Panc1 (cell line): ENCODE data around the gene AIRE. TPM values are rescaled to one million over a fixed set of nuclear protein-coding genes. Genes with fewer than 3 reads are reported as not detected.

Experiments used
- ATAC-seq: fragments of 200-7000 bp; cut with Tn5 transposase; 2 replicates; pipeline ENCODE4 v1.9.1; 2020; ENCODE audit warnings: mild to moderate bottlenecking, moderate library complexity
- BruUV-seq: library from RNA; stranded (reverse); fragments of 400-500 nt; replicated peaks from 2 replicates; lab custom pipeline; 2021; lab: Mats Ljungman, UMichigan
- CTCF ChIA-PET: fragments of 300-600 bp; sonication (Branson Sonifier 250); formaldehyde crosslinking; loops from one replicate; lab custom pipeline; 2022; ENCODE audit warnings: antibody characterized with exemption; lab: Charles Lee
- POLR2A ChIA-PET: fragments of 300-600 bp; sonication (Branson Sonifier 250); formaldehyde crosslinking; loops from one replicate; lab custom pipeline; 2022; ENCODE audit warnings: antibody characterized with exemption; lab: Charles Lee
- DNase-seq: peaks from one replicate; pipeline ENCODE4 v3.0.0-alpha.2; 2010; ENCODE audit warnings: low read depth, low spot score
- H3K27ac ChIP-seq: 2 replicates; pipeline ENCODE4 v1.5.1; 2011; ENCODE audit warnings: mild to moderate bottlenecking, low read length, inconsistent platforms
- H3K27me3 ChIP-seq: fragments of 200-500 bp; sonication (Bioruptor generic); 2 replicates; pipeline ENCODE4 v1.6.0; 2014; ENCODE audit warnings: low read length, inconsistent platforms; ENCODE audit not compliant: control insufficient read depth, insufficient read depth
- H3K36me3 ChIP-seq: fragments of 200-500 bp; sonication (Bioruptor generic); 2 replicates; pipeline ENCODE4 v1.5.1; 2014; ENCODE audit warnings: inconsistent platforms, mild to moderate bottlenecking, low read length, moderate library complexity; ENCODE audit not compliant: control insufficient read depth, insufficient read depth
- H3K4me1 ChIP-seq: 2 replicates; pipeline ENCODE4 v1.5.1; 2011; ENCODE audit warnings: inconsistent platforms, mild to moderate bottlenecking, low read length, moderate library complexity; ENCODE audit not compliant: control insufficient read depth, insufficient read depth
- H3K4me3 ChIP-seq, 2 experiments: 2 replicates each; pipeline ENCODE4 v1.5.1; 2011 to 2012; ENCODE audit warnings: low read depth in 2 of 2, low read length in 2 of 2, mild to moderate bottlenecking in 2 of 2, inconsistent platforms in 1 of 2, moderate library complexity in 1 of 2
- H3K9me3 ChIP-seq: fragments of 200-500 bp; sonication (Bioruptor generic); 2 replicates; pipeline ENCODE4 v1.5.1; 2014; ENCODE audit warnings: low read depth, mild to moderate bottlenecking, inconsistent platforms, low read length, moderate library complexity; ENCODE audit not compliant: control insufficient read depth, insufficient read depth
- POLR2AphosphoS5 ChIP-seq: IDR thresholded peaks from 2 replicates; pipeline ENCODE4 v1.6.1; 2012; ENCODE audit warnings: mild to moderate bottlenecking, low read depth, low read length, moderate library complexity
- SIN3A ChIP-seq: IDR thresholded peaks from 2 replicates; pipeline ENCODE4 v1.6.1; 2012; ENCODE audit warnings: low read depth, mild to moderate bottlenecking, low read length, moderate library complexity, borderline replicate concordance; ENCODE audit not compliant: insufficient read depth
- TCF7L2 ChIP-seq: IDR thresholded peaks from 2 replicates; pipeline ENCODE4 v1.6.1; 2011; ENCODE audit warnings: mild to moderate bottlenecking, low read depth, low read length, inconsistent platforms
- in situ Hi-C: cut with HindIII; loops from 2 replicates; pipeline ENCODE4 v1.10.0; 2016; ENCODE audit warnings: low sequenced_read_pairs, low pct_unique_long_range_greater_than_20kb
- intact Hi-C: fragments of 100-400 bp; cut with micrococcal nuclease; formaldehyde crosslinking; loops from one replicate; pipeline ENCODE4 v1.10.0; 2022; ENCODE audit not compliant: unreplicated experiment
- total RNA-seq: library from RNA; stranded (reverse); gene quantifications from one replicate; pipeline ENCODE4 v1.2.1, GENCODE V29; 2021; ENCODE audit not compliant: unreplicated experiment
- TF ChIP-seq, protein P1 (sequence below): fragments of 450-650 bp; IDR thresholded peaks from 2 replicates; pipeline ENCODE4 v1.5.1; 2017; ENCODE audit warnings: mild to moderate bottlenecking
- TF ChIP-seq, protein P2 (sequence below), 2 experiments: IDR thresholded peaks; 2 replicates each; pipeline ENCODE4 v1.6.1; 2011 to 2012; ENCODE audit warnings: low read depth in 2 of 2, control low read depth in 1 of 2, low read length in 1 of 2, mild to moderate bottlenecking in 1 of 2, moderate library complexity in 1 of 2; ENCODE audit not compliant: insufficient read depth in 1 of 2

AIRE gene
- total RNA-seq, 1 experiment from 2014 or later = not detected

DNA sequence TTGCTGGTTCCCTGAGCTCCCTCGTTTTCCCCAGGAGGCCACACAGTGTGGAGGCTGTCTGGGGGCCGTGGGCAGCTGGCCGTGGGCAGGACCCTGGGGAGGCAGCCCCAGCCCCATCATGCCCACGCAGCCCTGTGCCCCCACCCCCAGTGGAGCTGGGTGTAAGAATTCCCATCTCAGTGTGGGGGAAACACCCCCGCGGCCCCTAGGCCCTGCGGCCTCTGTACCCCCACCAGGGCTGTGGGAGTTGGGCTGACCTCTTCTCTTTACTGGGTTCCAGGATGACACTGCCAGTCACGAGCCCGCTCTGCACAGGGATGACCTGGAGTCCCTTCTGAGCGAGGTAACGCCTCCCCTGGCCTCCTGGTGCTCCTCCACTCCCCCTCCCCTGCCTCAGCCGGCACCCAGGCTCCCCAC, 10.4 kb downstream of the AIRE start:
- Histone ChIP-seq H3K4me3 (no peak overlapping the region), H3K36me3 (no peaks in the 10 kb centered on the region; the same call in 1 of the 2 replicates), H3K9me3 (no peaks in the 10 kb centered on the region), H3K4me1 (peaks cover 21% of the 10 kb centered on the region), H3K27ac (no peak overlapping the region), H3K27me3 (no peaks in the 10 kb centered on the region)
- ATAC-seq (no peak), DNase-seq (no peak)
- in situ Hi-C loops = no loop called here
- TF ChIP-seq POLR2AphosphoS5 (no peak), SIN3A (no peak), TCF7L2 (no peak)
- TF ChIP-seq, protein P1, sequence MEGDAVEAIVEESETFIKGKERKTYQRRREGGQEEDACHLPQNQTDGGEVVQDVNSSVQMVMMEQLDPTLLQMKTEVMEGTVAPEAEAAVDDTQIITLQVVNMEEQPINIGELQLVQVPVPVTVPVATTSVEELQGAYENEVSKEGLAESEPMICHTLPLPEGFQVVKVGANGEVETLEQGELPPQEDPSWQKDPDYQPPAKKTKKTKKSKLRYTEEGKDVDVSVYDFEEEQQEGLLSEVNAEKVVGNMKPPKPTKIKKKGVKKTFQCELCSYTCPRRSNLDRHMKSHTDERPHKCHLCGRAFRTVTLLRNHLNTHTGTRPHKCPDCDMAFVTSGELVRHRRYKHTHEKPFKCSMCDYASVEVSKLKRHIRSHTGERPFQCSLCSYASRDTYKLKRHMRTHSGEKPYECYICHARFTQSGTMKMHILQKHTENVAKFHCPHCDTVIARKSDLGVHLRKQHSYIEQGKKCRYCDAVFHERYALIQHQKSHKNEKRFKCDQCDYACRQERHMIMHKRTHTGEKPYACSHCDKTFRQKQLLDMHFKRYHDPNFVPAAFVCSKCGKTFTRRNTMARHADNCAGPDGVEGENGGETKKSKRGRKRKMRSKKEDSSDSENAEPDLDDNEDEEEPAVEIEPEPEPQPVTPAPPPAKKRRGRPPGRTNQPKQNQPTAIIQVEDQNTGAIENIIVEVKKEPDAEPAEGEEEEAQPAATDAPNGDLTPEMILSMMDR = no peak
- TF ChIP-seq, protein P2, sequence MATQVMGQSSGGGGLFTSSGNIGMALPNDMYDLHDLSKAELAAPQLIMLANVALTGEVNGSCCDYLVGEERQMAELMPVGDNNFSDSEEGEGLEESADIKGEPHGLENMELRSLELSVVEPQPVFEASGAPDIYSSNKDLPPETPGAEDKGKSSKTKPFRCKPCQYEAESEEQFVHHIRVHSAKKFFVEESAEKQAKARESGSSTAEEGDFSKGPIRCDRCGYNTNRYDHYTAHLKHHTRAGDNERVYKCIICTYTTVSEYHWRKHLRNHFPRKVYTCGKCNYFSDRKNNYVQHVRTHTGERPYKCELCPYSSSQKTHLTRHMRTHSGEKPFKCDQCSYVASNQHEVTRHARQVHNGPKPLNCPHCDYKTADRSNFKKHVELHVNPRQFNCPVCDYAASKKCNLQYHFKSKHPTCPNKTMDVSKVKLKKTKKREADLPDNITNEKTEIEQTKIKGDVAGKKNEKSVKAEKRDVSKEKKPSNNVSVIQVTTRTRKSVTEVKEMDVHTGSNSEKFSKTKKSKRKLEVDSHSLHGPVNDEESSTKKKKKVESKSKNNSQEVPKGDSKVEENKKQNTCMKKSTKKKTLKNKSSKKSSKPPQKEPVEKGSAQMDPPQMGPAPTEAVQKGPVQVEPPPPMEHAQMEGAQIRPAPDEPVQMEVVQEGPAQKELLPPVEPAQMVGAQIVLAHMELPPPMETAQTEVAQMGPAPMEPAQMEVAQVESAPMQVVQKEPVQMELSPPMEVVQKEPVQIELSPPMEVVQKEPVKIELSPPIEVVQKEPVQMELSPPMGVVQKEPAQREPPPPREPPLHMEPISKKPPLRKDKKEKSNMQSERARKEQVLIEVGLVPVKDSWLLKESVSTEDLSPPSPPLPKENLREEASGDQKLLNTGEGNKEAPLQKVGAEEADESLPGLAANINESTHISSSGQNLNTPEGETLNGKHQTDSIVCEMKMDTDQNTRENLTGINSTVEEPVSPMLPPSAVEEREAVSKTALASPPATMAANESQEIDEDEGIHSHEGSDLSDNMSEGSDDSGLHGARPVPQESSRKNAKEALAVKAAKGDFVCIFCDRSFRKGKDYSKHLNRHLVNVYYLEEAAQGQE (IDR thresholded peaks at IDR 0.05; ENCODE audit: insufficient read depth in 1 of 2, low read depth in 2 of 2, low read length in 1 of 2) = no peak
- no TSS peak for BruUV-seq
- POLR2A ChIA-PET = no interaction called here
- intact Hi-C loops = no loop called here
- CTCF ChIA-PET = no interaction called here

GRCh38 chr21:44296916-44297315, 11.2 kb downstream of the AIRE start:
- CTCF ChIA-PET = interaction anchor here (1.1 kb wide), 1 partner anchor 12 kb away, joined by 4 read pairs; no protein-coding TSS in a partner anchor
- H3K27me3 ChIP-seq = no peaks in the 10 kb centered on the region
- TF ChIP-seq SIN3A = no peak
- no peak for TF ChIP-seq TCF7L2
- TF ChIP-seq, protein P1 = no peak
- no peak for TF ChIP-seq POLR2AphosphoS5
- DNase-seq (no peak), ATAC-seq (no peak)
- no peaks in the 10 kb centered on the region; the same call in 1 of the 2 replicates for H3K36me3 ChIP-seq
- POLR2A ChIA-PET = no interaction called here
- no peaks in the 10 kb centered on the region for H3K9me3 ChIP-seq
- intact Hi-C loops = no loop called here
- no peak overlapping the region for H3K4me3 ChIP-seq
- peaks cover 26% of the 10 kb centered on the region for H3K4me1 ChIP-seq
- in situ Hi-C loops = no loop called here
- BruUV-seq = no TSS peak
- no peak overlapping the region for H3K27ac ChIP-seq
